ENCODE data around the gene FHIT.

FHIT gene

GRCh38 chr3:60501314-60501713, 749.9 kb downstream of the FHIT start:
- DNase-seq (ENCODE audit: low read depth in 3 of 3) = no peak

- DNase-seq (ENCODE audit: low read depth in 3 of 3) = no peak
Measured at GRCh38 chr3:60497902-60498301, 753.4 kb downstream of the FHIT start.

- DNase-seq (ENCODE audit: low read depth in 3 of 3) = no peak
Measured at GRCh38 chr3:60490992-60491391, 760.3 kb downstream of the FHIT start.

GRCh38 chr3:60475096-60475495, 776.2 kb downstream of the FHIT start:
- DNase-seq (ENCODE audit: low read depth in 3 of 3) = no peak

GRCh38 chr3:60469481-60469880, 781.8 kb downstream of the FHIT start:
- DNase-seq (ENCODE audit: low read depth in 3 of 3) = no peak

- no peak for DNase-seq (ENCODE audit: low read depth in 3 of 3)
Measured at GRCh38 chr3:60463685-60464084, 787.6 kb downstream of the FHIT start.

GRCh38 chr3:60461267-60461666, 790.0 kb downstream of the FHIT start:
- DNase-seq (ENCODE audit: low read depth in 3 of 3) = no peak

- no peak for DNase-seq (ENCODE audit: low read depth in 3 of 3)
Measured at GRCh38 chr3:60456180-60456579, 795.1 kb downstream of the FHIT start.

GRCh38 chr3:60453326-60453725, 797.9 kb downstream of the FHIT start:
- DNase-seq (ENCODE audit: low read depth in 3 of 3) = no peak

- no peak for DNase-seq (ENCODE audit: low read depth in 3 of 3)
Measured at GRCh38 chr3:60448696-60449095, 802.6 kb downstream of the FHIT start.

- no peak for DNase-seq (ENCODE audit: low read depth in 3 of 3)
Measured at GRCh38 chr3:60445446-60445845, 805.8 kb downstream of the FHIT start.

GRCh38 chr3:60444898-60445437, 806.3 kb downstream of the FHIT start:
- DNase-seq (ENCODE audit: low read depth in 3 of 3) = no peak

- no peak for DNase-seq (ENCODE audit: low read depth in 3 of 3)
Measured at GRCh38 chr3:60440869-60441268, 810.4 kb downstream of the FHIT start.

- DNase-seq (ENCODE audit: low read depth in 3 of 3) = no peak
Measured at GRCh38 chr3:60435941-60436650, 815.2 kb downstream of the FHIT start.

GRCh38 chr3:60434950-60435349, 816.3 kb downstream of the FHIT start:
- DNase-seq (ENCODE audit: low read depth in 3 of 3) = no peak

GRCh38 chr3:60434323-60434722, 816.9 kb downstream of the FHIT start:
- DNase-seq (ENCODE audit: low read depth in 3 of 3) = no peak

- no peak for DNase-seq (ENCODE audit: low read depth in 3 of 3)
Measured at GRCh38 chr3:60431599-60431958, 819.7 kb downstream of the FHIT start.

- no peak for DNase-seq (ENCODE audit: low read depth in 3 of 3)
Measured at GRCh38 chr3:60430205-60430604, 821.0 kb downstream of the FHIT start.

- DNase-seq (ENCODE audit: low read depth in 3 of 3) = no peak
Measured at GRCh38 chr3:60427109-60427508, 824.1 kb downstream of the FHIT start.

- DNase-seq (ENCODE audit: low read depth in 3 of 3) = no peak
Measured at GRCh38 chr3:60424942-60425341, 826.3 kb downstream of the FHIT start.

GRCh38 chr3:60424034-60424433, 827.2 kb downstream of the FHIT start:
- DNase-seq (ENCODE audit: low read depth in 3 of 3) = no peak

GRCh38 chr3:60423556-60423955, 827.7 kb downstream of the FHIT start:
- DNase-seq (ENCODE audit: low read depth in 3 of 3) = no peak

- DNase-seq (ENCODE audit: low read depth in 3 of 3) = no peak
Measured at GRCh38 chr3:60421749-60422446, 829.4 kb downstream of the FHIT start.

All from stimulated activated CD4-positive, alpha-beta T cell treated with anti-CD3 and anti-CD28 coated beads, TNF-alpha, amount 100 ng/mL, for 4 hours (primary cell).